HG03039 (cell line): ENCODE measurements around the gene ZNF587.
A peak's percentile ranks its signal among the peaks of the same experiment; 100 is the strongest.
"Not testable (repeated sequence)": the region's sequence is repeated elsewhere in the genome, so short reads cannot be mapped to it uniquely, and the experiment has no call there.

Experiments
- ATAC-seq: cut with Tn5 transposase; IDR thresholded peaks from one replicate; pipeline ENCODE4 v1.9.1; 2021; ENCODE audit warnings: mild to moderate bottlenecking, moderate library complexity; ENCODE audit not compliant: unreplicated experiment

Gene ZNF587

GRCh38 chr19:57821501-57821900 lies 28.2 kb upstream of the ZNF587 start:
- ATAC-seq = not testable (repeated sequence)

DNA sequence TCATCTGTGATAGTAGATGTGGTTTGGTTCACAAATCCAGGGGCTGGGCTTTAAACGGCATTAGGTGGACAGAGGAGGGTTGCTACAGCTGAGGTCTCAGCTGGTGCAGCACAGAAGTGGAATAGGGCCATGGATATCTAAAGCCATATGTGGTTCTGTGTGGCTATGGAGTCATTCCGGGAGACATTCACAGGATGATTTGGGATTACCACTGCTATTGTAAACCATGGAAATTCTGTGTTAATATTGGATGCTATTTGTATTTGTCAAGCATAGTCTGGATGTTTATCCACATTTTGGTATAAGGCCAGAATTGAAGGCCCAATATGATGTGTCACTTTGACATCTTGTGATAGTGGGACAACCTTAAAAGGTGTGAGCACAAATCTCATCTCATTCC lies 26.5 kb upstream of the ZNF587 start:
- not testable (repeated sequence) for ATAC-seq

DNA sequence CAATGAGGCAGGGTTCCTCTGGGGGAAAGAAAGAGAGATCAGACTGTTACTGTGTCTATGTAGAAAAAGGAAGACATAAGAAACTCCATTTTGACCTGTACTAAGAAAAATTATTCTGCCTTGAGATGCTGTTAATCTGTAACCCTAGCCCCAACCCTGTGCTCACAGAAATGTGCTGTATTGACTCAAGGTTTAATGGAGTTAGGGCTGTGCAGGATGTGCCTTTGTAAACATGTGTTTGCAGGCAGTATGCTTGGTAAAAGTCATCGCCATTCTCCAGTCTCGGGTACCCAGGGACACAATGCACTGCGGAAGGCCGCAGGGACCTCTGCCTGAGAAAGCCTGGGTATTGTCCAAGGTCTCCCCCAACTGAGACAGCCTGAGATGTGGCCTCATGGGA lies 26.1 kb upstream of the ZNF587 start:
- ATAC-seq = not testable (repeated sequence)

DNA sequence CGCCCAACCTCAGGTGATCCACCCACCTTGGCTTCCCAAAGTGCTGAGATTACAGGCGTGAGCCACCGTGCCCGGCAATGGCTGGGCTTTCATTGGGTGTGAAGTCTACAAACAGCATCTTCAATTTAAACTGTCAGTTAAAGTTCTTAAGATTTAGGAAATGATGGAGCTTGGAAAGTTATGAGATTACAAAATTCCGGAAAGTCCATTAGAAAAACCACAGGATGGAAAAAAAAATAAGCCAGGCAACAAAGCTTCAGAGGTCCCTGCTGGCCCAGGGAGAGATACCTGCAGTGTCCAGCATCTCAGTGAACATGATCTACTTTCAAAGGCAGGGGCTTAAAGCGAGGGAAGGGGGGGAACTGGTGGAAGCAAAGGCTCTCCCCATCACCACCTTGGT lies 24.1 kb upstream of the ZNF587 start:
- no peak for ATAC-seq

DNA sequence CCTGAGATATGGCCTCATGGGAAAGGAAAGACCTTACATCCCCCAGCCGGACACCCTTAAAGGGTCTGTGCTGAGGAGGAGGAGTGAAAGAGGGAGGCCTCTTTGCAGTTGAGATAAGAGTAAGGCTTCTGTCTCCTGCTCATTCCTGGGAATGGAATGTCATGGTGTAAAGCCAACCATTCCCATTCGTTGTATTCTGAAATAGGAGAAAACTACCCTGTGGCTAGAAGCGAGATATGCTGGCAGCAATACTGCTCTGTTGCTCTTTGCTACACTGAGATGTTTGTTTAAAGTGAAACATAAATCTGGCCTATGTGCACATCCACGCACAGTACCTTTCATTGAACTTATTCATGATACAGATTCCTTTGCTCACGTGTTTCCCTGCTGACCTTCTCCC lies 20.3 kb upstream of the ZNF587 start:
- no peak for ATAC-seq

GRCh38 chr19:57830071-57830602 lies 19.5 kb upstream of the ZNF587 start, which contains the start of gene ZNF587B:
ZNF587B (plus strand) TSS chr19:57830299; CDS start chr19:57830529, 230 bp downstream.
- no peak for ATAC-seq

- not testable (repeated sequence) for ATAC-seq
Measured at GRCh38 chr19:57836991-57837390, 12.7 kb upstream of the ZNF587 start.

- not testable (repeated sequence) for ATAC-seq
Measured at GRCh38 chr19:57838622-57839191, 11.0 kb upstream of the ZNF587 start.

- ATAC-seq = no peak
Measured at GRCh38 chr19:57841122-57841763, 8.4 kb upstream of the ZNF587 start.

DNA sequence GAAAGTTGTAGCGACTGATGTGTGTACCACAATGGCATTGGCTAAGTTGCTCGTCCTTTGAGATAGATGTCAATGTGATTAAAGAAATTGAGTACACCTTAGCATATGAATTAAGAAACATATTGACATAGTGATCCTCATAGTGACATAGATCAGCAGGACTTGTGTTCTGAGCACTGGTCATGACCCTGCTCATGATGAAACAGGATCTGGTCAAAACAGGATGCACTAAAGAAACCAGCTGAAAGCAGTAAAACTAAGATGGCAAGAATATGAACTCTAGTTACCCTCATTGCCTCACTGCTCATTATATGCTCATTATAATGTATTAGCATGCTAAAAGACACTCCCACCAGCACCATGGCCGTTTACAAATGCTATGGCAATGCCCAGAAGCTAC lies 2.5 kb upstream of the ZNF587 start:
- not testable (repeated sequence) for ATAC-seq

GRCh38 chr19:57849162-57849665 lies 445 bp upstream of the ZNF587 start:
- ATAC-seq = peak; percentile 23

DNA sequence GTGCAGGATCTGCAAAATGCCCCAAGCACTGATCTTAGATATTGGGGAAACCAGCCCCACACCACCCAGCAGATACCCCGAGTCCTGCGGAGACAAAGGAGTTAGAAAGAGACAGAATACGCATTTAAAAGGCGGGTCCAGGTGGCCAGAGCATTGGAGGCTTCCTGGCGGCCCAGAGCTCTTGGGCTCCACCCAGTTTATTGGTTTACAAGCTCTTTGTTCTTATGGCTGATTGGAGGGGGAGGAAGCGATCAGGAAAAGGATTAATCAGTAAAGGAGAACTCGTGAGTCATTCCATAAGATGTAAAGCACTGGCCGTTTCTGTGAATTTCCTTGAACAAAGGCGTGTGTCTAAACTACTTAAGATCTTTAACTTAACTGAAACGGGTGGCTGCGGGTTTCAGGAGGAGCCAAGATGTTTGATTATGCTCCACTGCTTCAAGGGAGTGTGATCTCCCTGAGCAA lies 926 bp downstream of the ZNF587 start:
- ATAC-seq = no peak

DNA sequence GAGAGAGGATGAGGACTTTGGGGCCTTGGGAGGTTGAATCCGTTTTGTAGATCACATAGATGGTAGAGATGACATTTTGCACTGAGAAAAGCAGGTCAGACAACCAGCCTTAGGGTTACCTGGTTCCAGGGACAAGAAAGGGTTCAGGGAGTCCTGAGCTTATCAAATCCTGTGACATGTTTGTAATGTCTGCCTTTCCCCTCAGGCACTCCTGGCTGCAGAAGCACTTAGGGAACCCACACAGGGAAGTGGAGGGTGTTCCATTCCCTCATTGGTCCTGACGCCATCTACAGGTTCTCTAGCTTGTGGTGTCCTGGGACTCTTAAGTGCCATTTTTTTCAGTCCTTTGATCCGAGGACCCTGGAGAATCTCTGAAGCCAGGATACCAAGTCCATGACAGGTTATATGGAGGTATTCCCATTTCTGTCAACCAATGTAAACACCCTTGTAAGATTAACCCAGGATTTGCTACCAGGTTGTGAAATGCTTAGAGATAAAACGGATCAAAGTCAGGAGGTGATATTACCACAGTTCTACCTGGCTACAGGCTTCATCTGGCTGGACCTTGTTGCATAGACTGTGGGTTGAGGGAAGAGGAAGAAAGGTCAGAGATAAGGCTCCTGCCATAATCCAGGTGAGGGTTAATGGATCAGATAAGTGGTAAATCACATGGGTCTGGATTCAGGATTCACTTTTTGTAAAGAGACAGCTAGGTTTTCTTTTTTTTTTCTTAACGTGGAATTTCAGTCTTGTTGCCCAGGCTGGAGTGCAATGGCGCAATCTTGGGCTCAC lies 2.3 kb downstream of the ZNF587 start:
- not testable (repeated sequence) for ATAC-seq

GRCh38 chr19:57854117-57854516 lies 4.5 kb downstream of the ZNF587 start:
- ATAC-seq = not testable (repeated sequence)

- not testable (repeated sequence) for ATAC-seq
Measured at GRCh38 chr19:57862351-57862750, 12.7 kb downstream of the ZNF587 start.

- ATAC-seq = no peak
Measured at GRCh38 chr19:57867868-57868492, 18.3 kb downstream of the ZNF587 start.

DNA sequence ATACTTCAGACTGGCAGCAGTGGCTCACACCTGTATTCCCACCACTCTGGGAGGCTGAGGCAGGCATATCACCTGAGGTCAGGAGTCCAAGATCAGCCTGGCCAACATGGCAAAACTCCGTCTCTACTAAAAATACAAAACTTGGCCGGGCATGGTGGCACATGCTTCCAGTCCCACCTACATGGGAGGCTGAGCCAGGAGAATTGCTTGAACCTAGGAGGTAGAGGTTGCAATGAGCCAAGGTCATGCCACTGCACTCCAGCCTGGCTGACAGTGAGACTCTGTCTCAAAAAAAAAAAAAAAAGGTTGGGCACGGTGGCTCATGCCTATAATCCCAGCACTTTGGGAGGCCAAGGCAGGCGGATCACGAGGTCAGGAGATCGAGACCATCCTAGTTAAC lies 20.0 kb downstream of the ZNF587 start:
- not testable (repeated sequence) for ATAC-seq

GRCh38 chr19:57870225-57870624 lies 20.6 kb downstream of the ZNF587 start:
- ATAC-seq = no peak

DNA sequence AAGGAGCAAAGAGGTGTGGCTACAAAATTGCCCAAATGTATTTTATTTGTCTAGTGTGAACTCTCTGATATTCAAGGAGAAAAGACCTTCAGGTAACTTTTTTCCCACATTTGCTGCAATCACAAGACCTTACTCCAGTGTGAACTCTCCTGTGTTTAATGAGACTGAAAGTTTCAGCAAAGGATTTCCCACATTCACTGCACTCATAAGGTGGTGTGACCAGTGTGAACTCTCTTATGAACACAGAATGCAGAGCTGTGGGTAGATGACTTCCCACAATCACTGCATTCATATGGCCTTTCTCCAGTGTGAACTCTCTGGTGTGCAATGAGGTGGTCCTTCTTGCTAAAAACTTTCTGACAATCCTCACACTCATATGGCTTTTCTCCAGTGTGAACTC lies 22.8 kb downstream of the ZNF587 start:
- ATAC-seq = no peak

GRCh38 chr19:57873883-57874799 lies 24.5 kb downstream of the ZNF587 start:
- ATAC-seq = not testable (repeated sequence)
